A549 (cell line): ENCODE results near the gene PKD2.
"Not testable (repeated sequence)": the region's sequence is repeated elsewhere in the genome, so short reads cannot be mapped to it uniquely, and the experiment has no call there.

ENCODE experiments used
- CEBPB ChIP-seq, 2 experiments: fragments of >200 bp in 1 of 2; sonication (Bioruptor Twin) in 1 of 2; formaldehyde crosslinking in 1 of 2; IDR thresholded peaks; 2 replicates each; pipeline ENCODE4 v1.6.1; 2012 to 2016
- CHD4 ChIP-seq: fragments of 200-600 bp; sonication (generic); IDR thresholded peaks from 2 replicates; pipeline ENCODE4 v1.6.1; 2016; ENCODE audit warnings: antibody characterized with exemption, mild to moderate bottlenecking, borderline replicate concordance
- EHMT2 ChIP-seq: fragments of 200-600 bp; sonication (generic); IDR thresholded peaks from 2 replicates; pipeline ENCODE4 v1.6.1; 2016; ENCODE audit warnings: antibody characterized with exemption, low read depth, mild to moderate bottlenecking, moderate library complexity
- EP300 ChIP-seq, 2 experiments: fragments of >200 bp; sonication (Bioruptor Twin); formaldehyde crosslinking; IDR thresholded peaks; 2 replicates in 1 of 2; 3 replicates in 1 of 2; pipeline ENCODE4 v1.6.1; 2016 to 2017
- NPAS2 ChIP-seq: fragments of 250-450 bp; sonication (Bioruptor Pico); IDR thresholded peaks from 2 replicates; pipeline ENCODE4 v1.8.0; 2022; ENCODE audit warnings: mild to moderate bottlenecking, moderate library complexity, borderline replicate concordance
- TF ChIP-seq, protein P1 (sequence below): fragments of >200 bp; sonication (Bioruptor Twin); formaldehyde crosslinking; IDR thresholded peaks from 3 replicates; pipeline ENCODE4 v1.5.1; 2016

DNA sequence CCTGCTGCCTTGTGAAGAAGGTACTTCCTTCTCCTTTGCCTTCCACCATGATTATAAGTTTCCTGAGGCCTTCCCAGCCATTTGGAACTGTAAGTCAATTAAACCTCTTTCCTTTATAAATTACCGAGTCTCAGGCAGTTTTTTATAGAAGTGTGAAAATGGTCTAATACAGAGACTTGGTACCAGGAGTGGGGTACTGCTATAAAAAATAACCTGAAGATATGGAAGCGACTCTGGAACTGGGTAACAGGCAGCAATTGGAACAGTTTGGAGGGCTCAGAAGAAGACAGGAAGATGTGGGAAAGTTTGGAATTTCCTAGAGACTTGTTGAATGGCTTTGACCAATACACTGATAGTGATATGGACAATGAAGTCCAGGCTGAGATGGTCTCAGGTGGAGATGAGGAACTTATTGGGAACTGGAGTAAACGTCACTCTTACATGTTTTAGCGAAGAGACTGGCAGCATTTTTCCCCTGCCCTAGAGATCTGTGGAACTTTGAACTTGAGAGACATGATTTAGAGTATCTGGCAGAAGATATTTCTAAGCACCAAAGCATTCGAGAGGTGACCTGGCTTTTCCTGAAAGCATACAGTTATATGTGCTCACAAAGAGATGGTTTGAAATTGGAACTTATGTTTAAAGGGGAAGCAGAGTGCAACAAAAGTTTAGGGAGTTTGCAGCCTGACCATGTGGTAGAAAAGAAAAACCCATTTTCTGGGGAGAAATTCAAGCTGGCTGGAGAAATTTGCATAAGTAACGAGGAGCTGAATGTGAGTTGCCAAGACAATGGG is 18.6 kb downstream of the PKD2 start:
- not testable (repeated sequence) for TF ChIP-seq EHMT2; EP300 (IDR thresholded peaks at IDR 0.05); CHD4; NPAS2 (CRISPR knock-in tag); CEBPB (IDR thresholded peaks at IDR 0.05)
- TF ChIP-seq, protein P1, sequence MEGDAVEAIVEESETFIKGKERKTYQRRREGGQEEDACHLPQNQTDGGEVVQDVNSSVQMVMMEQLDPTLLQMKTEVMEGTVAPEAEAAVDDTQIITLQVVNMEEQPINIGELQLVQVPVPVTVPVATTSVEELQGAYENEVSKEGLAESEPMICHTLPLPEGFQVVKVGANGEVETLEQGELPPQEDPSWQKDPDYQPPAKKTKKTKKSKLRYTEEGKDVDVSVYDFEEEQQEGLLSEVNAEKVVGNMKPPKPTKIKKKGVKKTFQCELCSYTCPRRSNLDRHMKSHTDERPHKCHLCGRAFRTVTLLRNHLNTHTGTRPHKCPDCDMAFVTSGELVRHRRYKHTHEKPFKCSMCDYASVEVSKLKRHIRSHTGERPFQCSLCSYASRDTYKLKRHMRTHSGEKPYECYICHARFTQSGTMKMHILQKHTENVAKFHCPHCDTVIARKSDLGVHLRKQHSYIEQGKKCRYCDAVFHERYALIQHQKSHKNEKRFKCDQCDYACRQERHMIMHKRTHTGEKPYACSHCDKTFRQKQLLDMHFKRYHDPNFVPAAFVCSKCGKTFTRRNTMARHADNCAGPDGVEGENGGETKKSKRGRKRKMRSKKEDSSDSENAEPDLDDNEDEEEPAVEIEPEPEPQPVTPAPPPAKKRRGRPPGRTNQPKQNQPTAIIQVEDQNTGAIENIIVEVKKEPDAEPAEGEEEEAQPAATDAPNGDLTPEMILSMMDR = not testable (repeated sequence)
